NCI-H2029 (cell line): ENCODE measurements around the gene TUBGCP3.

Source experiments
- DNase-seq: peaks from one replicate; lab custom pipeline; 2025; lab: John Stamatoyannopoulos, UW

Gene TUBGCP3

DNA sequence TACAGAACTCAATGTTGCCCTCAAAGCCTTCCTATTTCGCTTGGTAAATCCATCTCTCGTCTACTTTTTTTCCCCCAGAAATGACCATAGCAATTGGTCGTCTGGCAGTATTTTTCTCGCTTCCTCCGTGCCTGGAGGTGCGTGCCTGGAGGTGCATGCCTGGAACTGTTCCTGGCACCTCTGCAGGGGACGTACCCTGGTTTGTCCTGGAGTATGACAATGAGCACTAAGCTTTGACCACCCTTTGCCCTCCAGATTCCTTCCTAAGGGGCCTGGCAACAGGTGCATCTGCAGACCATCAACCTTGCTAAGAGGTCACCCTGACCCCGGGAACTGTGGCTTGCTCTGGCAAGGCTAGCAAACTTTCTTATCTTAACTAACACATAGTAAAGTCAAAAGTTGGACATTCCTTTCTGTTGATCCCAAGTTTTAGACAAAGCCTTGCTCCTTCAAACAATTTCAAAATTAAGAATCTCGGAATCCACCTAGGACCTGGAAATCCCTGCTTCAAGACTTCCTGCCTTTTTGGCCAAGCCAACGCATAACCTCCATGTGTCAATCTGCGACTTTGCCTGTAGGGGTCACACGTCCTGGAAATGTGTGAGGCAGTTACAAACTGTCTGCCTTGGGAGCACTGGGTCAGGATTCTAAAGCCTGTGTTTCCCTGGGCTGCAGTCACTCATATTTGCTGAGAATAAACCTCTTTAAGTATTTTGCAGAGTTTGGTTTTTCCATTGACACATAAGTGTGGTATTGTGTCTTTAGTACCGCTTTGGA is 28.8 kb upstream of the TUBGCP3 start:
- DNase-seq = no peak

DNA sequence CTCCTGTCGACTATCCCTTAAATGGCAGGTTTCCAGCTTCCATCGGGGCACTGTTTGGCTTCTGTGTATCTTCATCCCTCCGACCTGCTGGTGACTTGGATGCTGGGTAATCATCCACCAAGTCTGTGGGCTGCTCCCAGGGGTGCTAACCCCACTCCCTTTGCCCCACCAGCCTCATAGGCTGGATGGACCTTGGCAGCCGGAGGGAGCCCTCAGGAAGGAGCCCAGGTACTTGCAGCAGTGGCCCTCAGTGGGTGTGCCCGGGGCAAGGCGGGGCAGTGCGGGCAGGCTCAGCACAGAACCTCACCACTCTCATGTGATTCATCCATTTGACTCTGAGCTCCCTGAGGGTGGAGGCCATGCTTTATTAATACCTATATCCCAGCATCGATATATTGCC is 27.4 kb upstream of the TUBGCP3 start:
- no peak for DNase-seq

DNA sequence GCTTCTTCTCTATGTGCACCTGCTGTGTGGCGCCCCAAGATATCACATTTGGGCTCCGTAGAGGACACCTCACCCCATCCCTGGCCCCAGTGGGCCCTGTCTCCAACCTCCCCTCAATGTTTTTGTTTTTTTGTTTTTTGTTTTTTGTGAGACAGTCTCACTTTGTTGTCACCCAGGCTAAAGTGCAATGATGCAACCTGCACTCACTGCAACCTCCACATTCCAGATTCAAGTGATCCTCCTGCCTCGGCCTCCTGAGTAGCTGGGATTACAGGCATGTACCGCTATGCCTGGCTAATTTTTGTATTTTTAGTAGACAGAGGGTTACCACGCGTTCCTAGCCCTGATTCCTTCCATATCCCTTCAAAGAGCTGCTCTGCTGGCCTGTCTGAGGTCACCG is 26.9 kb upstream of the TUBGCP3 start:
- no peak for DNase-seq

DNA sequence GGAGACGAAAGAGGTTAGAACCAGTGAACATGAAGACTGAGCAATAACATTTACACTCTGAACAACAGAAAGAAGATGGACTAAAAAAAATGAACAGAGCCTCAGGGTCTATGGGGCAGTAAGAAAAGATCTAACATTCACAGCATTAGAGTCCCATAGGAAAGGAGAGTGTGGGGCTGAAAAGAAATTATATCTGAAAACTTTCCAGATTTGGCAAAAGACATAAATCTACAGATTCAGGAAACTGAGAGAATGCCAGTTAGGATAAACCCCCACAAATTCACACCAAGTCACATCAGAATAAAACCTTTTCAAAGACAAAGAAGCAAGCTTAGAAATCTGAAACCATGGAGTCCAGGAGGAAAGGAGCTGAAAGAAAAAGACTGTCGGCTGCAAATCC is 20.3 kb upstream of the TUBGCP3 start:
- no peak for DNase-seq

DNA sequence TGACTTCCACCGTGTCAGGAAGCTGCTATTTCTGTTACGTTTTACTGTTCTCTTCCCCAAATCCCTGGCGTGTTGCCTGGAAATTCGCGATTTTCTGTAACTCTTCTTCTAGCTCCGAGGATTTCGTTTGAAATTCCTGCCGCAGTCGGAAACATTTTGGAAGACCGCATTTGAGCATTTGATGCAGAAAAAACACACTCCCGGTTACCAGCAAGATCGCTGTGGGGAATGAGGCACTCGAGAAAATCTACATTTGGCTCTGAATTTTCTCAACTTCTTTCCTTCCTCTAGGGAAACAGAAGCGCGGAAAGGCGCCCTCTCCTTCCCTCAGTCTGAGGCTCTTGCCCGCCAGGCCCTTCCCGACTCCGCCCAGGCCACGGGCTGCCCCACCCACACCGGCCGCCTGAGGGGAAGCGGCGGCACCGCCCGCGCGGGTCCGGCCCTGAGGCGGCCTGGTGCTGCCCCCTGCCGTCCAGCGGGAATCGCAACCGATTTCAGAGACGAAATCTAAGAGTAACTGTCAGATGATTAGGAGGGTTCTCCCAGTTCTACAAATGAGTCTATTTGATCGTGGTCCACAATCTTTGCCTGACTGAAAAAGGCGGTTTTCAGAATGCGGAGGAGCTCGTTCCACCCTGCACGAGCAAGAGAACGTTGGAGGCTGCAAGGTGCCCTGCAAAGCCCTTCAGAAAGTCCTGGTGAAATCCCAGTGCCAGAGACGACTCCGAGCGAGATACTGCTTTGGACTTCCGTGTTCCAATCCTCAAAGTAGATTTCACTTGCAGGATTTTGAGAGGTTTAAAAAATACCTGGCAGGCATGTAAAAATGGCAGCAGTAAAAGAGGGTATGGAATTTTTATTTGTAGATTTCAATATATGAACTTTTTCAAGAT is 18.4 kb upstream of the TUBGCP3 start:
- peak; percentile 46 for DNase-seq

DNA sequence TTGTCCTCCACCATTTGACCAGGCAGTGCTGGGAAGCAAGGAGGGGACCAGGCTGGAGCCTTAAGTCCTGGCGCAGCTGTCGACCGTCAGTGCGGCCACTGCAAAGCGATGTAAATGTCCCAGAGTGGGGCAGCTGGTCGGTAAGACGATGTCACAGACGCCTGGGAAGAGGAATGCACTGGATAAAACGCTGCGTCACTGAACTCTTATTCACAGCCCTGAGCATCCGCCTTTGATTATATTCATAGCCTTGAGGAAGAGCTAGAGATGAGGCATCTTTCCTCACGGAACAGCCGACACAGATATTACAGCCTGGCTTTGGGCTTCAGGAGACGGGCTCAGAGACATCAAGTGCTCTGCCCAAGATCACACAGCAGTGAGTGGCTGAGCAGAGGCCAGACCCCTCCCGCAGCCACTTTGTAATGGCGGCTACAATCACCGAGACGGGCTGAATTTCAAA is 17.6 kb upstream of the TUBGCP3 start:
- no peak for DNase-seq

DNA sequence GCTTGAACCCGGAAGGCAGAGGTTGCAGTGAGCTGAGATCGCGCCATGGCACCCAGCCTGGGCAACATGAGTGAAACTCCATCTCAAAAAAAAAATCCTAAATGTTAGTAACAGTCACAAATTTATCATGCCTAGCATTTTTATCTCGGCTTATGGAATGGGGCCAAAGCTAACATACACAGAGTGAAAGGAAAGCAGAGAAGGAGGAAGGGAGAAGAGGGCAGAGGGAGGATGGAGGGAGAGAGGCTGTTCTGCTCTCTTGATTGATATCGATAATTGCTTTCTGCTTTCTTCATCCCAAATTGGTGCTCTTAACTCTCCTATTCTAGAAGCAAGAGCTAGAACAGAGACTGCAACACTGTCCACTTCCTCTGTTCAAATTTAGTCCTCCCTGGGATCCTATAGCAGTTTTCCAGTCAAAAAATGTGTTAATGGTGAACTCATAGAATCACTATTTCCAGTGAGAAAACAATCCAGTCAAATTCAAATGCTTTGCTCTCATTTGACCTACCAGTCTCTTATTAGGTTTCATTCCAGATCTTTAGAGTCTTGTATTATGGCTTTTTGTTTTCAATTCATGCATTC is 15.8 kb upstream of the TUBGCP3 start:
- no peak for DNase-seq

DNA sequence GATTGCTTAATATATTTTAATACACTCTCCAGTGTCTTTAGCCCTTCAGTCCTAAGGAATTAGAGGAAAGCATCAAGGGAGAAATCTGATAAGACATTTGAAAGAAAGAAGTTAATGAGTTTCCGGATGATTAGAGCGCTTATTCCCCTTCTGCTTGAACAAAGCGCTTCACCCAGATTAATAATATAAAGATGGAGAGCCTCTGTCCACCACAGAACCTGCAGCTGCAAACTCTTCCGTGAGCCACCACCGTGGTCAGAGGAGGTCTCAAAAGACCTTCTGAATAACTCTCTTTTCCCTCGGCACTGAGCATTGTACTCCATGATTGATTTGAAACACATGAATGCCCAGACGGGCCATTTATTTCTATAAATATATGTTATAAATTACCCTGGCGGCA is 14.2 kb upstream of the TUBGCP3 start:
- no peak for DNase-seq

DNA sequence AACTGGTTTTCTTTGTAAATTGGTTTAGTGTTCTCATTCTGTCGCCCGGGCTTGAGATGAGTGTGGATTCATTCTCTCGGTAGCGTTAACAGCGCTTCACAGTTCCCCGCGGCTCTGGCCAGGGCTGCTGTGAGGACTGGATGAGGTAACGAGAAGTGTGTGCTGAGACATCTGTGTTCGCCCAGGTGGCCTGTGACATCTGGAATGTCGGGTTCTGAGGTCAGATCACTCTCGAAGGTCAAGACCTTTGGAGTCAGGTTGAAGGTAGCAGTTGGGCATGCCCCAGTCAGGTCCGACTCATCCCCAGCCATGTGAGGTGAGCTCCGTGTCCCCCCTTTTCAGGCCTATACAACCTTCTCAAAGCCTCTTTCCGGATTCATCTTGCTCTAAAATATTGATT is 13.4 kb upstream of the TUBGCP3 start:
- DNase-seq = no peak

DNA sequence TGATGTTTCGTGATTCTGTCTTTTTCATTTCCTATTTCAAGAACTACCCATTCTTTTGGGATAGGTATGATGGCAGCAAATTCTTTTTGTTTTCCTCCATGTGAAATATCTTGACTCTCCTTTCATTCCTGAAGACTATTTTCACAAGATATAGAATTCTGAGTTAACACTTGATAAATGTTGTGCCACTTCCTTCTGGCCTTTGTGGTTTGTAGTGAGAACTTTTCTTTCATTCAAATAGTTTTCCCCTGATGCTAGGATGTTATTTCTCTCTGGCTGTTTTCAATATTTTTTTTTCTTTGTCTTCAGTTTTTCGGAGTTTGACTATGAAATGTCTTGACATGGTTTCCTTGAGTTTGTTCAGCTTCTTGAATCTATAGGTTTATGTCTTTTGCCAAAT is 8.3 kb upstream of the TUBGCP3 start:
- DNase-seq = no peak

DNA sequence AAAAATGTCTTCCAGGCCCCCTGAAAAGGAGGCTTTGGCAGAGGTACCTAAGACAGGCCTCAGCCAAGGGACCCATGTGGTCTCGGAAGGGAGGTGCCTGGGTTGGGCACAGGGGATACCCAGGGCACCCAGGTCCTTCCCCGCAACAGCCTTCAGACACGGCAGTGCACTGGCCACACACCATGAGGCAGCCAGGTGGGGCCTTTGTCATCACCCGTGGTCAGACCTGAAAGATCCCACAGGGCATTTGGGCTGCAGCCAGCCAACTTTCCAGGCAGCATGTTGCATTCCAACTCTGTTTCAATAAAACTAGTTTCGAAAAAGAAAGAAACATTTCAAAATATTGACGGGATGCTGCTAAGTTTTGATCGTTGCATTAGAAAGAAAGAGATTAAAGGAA is 4.7 kb upstream of the TUBGCP3 start:
- DNase-seq = no peak

DNA sequence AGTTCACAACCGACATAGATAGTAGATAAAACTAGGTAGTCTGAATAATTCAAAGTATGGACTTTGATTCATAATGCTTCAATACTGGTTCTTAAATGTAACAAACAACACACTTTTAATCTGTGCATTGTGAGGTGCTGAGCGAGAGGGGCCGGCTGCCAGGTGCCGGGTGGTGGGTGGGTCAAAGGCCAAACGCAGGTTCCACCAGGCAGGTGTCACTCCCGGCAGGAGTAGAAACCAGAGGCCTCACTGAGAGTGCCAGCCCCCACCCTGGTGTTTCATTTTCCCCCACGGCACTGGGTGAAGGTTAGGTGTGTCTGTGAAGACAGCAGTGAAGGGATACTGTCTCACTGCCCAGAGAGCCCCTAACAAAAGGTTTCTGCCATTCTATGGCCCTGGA is 4.2 kb upstream of the TUBGCP3 start:
- DNase-seq = no peak

DNA sequence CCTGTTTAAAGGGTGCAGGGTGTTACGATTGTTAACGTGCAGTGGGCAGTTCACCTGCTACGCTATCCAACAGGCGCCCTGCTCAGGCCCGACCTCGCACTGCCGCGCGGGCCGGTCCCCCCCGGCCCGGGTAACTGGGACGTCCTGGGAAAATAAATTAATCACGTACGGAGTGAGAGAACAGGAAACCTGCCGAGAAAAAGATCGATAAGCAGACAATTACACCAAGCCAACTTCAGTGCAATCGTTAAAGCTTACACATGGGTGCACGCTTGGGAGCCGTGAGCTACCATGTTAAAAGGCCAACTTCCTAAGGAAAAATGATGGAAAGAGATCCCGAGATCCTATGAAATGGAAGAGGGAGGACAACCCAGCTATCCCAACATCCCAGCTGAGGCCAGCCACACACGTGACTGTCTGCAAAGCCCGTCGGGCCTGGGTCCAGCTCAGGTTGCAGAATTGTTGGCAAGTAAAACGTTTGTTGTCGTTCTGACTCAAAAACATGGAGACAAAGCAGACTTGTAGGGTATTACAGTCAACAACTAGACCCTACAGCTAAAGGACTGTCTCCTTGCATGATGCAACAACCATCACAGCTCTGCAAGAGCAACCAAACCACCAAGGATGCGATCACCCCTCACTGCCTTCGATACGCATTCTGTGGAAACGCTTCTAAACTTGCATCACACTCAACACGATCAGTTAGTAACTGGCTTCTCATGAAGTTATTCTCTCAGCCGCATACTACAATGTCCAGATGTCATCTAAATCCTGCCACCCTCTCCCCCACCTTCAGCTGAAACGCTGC is 741 bp upstream of the TUBGCP3 start:
- DNase-seq = peak; percentile 4

DNA sequence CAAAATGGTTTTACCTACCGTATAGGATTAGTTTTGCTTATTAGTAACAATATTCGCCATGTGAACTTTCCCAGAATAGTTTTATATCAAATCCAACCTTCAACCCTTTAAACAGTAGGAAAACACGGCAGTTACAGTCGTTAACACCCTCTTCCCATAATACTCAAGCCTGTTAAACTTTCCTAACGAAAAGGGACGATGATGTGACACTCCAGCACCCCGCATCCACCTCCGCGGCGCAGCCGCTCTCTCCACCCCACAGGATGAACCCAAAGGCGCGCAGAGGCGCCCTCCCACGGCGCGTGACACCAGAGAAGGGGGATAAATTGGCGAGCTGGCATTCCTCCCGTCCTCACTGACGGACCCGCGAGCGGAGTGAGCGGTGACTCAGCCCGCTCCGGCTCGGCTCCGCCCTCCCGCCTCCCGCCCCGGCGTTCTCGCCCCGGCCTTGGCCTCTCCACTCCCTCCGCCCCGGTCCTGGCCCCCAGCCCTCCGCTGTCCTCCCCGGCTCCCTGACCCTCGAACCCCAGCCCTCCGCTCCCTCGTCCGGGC is 665 bp downstream of the TUBGCP3 start:
- DNase-seq = peak; percentile 27

DNA sequence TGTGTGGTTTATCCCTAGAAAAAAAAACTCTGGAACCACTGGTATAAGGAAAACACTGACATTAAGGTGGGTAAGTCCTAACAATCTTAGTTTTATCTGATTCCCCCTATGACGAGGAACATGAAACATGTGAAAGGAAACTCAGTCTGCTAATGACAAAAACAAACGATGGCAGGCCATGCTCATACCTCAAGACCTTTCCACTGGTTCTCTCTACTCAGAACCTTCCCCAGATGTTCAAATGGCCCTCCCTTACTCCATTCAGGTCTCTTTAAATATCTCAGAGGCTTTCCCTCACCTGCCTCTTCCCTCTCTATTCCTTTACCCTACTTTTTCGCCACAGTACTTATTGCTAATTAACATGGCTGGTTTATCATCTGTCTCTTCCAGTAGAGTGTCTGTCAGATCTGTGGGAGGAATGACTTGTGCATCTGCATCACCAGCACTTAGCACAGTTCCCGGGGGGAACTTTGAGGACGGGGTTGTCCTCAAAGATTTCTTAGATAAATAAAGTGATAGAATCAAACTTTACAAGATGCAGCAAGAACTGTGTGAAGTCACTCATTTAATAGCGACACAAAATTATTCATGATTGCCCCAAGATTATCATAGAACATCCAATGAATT is 1.5 kb downstream of the TUBGCP3 start:
- DNase-seq = no peak

DNA sequence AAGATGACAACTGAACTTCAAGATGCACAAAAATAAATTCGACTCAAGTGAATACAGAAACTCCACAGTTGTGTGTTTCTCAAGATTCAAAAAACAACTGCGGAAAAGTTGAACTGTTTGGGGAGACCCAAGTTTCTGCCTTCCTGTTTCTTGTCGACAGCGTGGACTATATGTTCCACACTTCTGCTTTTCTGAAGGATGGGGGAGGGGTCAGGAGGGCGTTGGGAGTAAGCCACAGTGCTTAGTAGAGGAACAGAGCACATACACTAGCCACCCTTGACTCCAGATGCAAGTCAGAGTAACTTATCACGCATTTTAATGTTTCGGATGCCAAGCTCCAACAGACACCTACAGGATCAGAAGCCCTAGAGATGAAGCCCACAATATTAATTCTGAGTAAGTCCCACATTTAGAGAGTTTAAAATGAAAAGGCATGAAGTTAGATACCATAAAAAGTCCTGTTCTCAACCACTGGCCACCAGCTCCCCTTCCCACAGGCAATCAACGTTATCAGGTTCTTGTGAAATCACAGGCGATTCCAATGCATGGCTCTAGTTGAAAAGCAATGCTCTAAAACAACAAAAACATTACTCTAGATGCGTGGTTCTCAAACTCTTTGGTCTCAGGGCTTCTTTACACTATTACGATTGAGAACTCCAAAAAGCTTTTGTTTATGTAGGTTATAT is 4.2 kb downstream of the TUBGCP3 start:
- no peak for DNase-seq

DNA sequence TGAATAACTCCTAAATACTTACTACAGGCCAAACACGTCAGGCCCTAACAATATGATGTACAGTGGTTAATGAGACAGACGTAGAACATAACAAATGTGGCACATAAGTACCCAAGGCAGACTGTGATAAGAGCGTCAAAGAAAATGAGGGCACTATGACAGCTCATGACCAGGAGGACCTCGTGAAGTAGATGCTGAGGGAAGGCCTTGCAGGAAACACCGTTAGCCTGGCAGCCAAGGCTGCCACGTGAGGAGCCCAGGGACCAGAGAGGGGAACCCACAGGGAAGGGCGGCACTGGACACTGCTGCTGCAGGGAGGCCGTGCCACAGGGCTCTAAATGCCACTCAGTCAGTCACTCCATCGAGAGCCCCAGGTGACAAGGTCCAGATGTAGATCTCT is 5.7 kb downstream of the TUBGCP3 start:
- DNase-seq = no peak

DNA sequence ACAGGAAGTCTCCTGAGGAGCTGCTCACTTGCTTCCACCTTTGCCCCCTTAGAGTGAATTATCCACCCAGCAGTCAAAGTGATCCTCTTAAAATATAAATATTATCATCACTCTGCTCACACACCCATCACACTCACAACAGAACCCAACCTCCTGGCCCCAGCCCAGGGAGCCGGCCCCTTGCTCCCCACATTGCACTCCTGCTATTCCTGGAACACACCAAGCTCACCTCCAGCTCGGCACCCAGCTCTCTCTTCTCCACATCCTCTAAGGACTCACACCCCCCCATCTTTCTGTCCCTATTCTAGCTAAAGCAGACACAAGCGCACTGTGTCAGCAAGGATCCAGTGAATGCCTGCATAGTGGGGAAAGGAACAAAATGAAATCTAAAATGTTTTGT is 7.0 kb downstream of the TUBGCP3 start:
- no peak for DNase-seq

DNA sequence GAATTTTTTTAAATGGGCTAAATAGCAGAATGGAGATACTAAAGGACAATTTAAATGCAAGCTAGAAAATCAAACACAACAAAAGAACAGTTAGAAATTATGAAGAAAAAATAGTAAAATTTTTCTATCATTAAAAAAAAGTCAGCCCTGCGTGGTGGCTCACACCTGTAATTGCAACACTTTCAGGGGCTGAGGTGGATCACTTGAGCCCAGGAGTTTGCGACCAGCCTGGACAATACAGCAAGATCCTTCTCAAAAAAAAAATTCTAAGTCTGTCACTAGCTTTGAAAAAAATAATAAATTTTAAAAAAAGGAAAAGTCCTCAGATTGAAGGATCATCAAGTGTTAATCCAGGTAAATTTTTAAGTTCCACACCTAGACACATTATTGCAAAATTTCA is 7.7 kb downstream of the TUBGCP3 start:
- no peak for DNase-seq

DNA sequence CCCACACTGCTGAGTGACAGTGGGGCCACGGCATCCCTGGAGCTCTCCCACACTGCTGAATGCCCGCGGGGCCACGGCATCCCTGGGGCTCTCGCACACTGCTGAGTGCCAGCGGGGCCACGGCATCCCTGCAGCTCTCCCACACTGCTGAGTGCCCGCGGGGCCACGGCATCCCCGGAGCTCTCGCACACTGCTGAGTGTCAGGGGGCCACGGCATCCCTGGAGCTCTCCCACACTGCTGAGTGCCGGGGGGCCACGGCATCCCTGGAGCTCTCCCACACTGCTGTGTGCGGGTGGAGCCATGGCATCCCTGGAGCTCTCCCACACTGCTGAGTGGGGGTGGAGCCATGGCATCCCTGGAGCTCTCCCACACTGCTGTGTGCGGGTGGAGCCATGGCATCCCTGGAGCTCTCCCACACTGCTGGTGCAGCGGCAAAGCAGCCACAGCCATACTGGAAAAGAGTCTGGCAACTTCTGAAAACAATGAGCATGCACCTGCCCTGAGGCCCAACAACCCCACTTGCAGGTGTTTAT is 8.6 kb downstream of the TUBGCP3 start:
- DNase-seq = no peak
